Fibroblast of pulmonary artery (primary cell): ENCODE measurements around the gene ZFP36L2.

Experiments used
- DNase-seq: peaks from one replicate; pipeline ENCODE4 v3.0.0-alpha.2; 2010; ENCODE audit warnings: low read depth
- H3K4me3 ChIP-seq: replicated peaks from 2 replicates; pipeline ENCODE4 v1.5.1; 2011; ENCODE audit warnings: low read depth, mild to moderate bottlenecking, control low read depth, low read length, moderate library complexity
- TF ChIP-seq, protein P1 (sequence below): IDR thresholded peaks from 2 replicates; pipeline ENCODE4 v1.5.1; 2011; ENCODE audit warnings: mild to moderate bottlenecking, control low read depth, low read length, inconsistent platforms; ENCODE audit errors: missing control alignments

Gene ZFP36L2

DNA sequence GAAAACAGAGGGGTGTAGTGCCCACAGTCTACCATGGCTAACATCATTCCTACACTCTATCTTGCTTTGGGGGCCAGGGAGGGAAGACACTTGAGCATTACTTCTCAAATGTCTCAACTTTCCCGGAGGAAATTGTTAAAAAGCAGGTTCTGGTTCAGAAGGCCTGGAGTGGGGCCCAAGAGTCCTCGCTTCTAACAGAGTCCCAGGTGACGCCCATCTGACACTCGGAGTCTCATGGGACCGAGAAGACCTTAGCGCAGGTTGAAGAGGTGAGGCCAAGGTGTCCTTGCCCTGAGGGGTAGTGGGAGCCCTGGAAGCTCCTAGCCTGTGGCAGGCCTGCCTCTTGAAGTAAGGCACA lies 40.1 kb downstream of the ZFP36L2 start:
- DNase-seq = no peak
- TF ChIP-seq, protein P1, sequence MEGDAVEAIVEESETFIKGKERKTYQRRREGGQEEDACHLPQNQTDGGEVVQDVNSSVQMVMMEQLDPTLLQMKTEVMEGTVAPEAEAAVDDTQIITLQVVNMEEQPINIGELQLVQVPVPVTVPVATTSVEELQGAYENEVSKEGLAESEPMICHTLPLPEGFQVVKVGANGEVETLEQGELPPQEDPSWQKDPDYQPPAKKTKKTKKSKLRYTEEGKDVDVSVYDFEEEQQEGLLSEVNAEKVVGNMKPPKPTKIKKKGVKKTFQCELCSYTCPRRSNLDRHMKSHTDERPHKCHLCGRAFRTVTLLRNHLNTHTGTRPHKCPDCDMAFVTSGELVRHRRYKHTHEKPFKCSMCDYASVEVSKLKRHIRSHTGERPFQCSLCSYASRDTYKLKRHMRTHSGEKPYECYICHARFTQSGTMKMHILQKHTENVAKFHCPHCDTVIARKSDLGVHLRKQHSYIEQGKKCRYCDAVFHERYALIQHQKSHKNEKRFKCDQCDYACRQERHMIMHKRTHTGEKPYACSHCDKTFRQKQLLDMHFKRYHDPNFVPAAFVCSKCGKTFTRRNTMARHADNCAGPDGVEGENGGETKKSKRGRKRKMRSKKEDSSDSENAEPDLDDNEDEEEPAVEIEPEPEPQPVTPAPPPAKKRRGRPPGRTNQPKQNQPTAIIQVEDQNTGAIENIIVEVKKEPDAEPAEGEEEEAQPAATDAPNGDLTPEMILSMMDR = no peak
- H3K4me3 ChIP-seq = no peak overlapping the region

GRCh38 chr2:43185146-43185545 lies 41.3 kb downstream of the ZFP36L2 start:
- TF ChIP-seq, protein P1 = no peak

GRCh38 chr2:43184339-43184895 lies 42.0 kb downstream of the ZFP36L2 start:
- no peak for DNase-seq
- TF ChIP-seq, protein P1 = no peak
- H3K4me3 ChIP-seq = no peak overlapping the region

More at GRCh38 chr2:43185146-43185545, 41.3 kb downstream of the ZFP36L2 start:
- DNase-seq = no peak
- H3K4me3 ChIP-seq = no peak overlapping the region

DNA sequence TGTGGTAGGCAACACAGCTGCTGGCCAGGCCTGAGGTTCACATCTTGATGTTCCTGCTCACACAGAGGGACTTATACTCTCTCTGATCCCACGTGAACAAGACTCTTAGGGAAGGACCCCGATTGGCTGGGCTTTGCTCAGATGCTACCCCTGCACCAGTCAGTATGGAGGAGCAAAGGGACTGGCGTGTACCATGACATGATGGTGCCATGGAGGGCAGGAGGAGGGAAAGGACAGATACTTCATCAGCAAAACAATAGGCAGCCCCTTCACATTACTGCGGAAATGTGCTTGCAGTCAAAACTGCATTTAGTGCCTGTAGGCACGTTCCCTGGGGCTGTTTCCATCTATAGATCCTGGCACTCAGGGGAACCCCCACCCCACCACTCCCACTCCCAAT lies 42.7 kb downstream of the ZFP36L2 start:
- H3K4me3 ChIP-seq = no peak overlapping the region
- no peak for DNase-seq
- TF ChIP-seq, protein P1 = no peak

DNA sequence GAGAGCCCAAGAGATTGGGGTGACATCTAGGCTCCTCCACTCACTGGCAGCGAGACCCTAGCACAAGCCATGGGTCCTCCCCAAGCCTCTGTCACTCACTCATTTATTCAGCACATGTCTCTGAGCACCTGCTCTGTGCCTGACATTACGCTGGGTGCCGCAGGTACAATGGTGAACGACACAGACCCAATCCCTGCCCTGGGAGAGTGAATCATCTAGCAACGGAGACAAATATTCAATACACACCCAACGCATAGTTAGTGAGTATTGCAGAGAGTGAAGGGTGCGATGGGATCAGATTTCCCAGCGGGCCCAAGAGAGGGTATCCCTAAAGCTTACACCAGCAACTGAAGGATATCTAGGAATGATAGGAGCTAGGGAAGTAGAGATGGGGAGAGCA lies 45.5 kb downstream of the ZFP36L2 start:
- TF ChIP-seq, protein P1 = no peak
- no peak for DNase-seq
- no peak overlapping the region for H3K4me3 ChIP-seq

DNA sequence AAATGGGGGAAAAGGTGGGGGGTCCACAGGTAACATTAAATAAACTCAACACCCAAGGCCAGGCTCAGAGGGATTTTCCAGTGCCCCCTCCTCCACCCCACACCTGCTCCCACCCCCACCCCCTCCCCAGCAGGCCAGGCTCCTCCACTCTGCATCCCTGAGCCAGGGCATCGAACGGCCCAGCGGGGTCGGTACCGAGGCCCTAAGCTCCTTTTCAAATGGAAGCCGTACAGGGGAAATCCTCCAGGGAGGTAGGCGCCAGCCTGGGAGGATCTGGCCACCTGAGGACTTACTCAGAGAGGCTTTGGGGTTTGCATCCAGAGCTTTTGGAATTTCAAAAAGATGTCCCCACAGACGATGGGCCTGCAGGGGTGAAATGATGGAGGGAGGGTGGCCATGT lies 46.5 kb downstream of the ZFP36L2 start:
- H3K4me3 ChIP-seq = no peak overlapping the region
- DNase-seq = no peak
- TF ChIP-seq, protein P1 = no peak
